Stimulated activated CD8-positive, alpha-beta memory T cell treated with anti-CD3 and anti-CD28 coated beads, Interleukin-15, amount 100 ng/mL, for 1 hour (primary cell): Measurements from ENCODE around the gene C19orf12.
"Not testable (repeated sequence)": the region's sequence is repeated elsewhere in the genome, so short reads cannot be mapped to it uniquely, and the experiment has no call there.

Experiments used
- DNase-seq: peaks from one replicate; pipeline ENCODE4 v3.0.0-alpha.2; 2020; ENCODE audit warnings: low read depth

C19orf12 gene

GRCh38 chr19:29731331-29731850, 16.3 kb upstream of the C19orf12 start:
- no peak for DNase-seq

- no peak for DNase-seq
Observed at GRCh38 chr19:29727906-29728305, 12.8 kb upstream of the C19orf12 start.

- DNase-seq, result no peak
Observed at GRCh38 chr19:29724746-29725145, 9.7 kb upstream of the C19orf12 start.

DNA sequence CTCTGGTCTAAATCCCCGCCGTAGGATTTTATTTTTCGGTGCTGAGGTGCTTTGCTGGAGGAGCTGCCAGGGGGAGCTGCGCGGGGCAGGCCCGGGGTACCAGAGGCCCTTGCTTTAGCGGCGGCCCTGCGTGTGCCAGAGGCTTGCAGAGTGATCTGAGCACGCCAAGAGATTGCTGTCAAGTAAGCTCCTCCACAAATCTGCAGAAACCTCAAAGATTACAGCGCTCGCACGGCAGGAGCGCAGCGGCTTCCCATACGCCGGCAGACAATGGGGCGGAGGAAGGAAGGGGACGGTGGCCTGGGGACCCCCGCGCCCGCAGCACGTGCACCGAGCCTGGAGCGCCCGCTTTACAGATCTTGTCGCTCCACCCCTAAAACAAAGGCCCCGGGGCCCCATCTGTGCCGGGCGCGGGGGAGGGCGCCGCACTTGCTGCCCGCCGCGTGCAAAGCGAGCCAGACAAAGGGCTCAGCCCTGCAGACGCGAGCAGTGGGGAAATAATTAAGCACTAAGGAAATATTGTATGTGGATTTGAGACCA, 9.1 kb upstream of the C19orf12 start:
- DNase-seq, result no peak

- DNase-seq, result no peak
Observed at GRCh38 chr19:29717051-29717450, 2.0 kb upstream of the C19orf12 start.

DNA sequence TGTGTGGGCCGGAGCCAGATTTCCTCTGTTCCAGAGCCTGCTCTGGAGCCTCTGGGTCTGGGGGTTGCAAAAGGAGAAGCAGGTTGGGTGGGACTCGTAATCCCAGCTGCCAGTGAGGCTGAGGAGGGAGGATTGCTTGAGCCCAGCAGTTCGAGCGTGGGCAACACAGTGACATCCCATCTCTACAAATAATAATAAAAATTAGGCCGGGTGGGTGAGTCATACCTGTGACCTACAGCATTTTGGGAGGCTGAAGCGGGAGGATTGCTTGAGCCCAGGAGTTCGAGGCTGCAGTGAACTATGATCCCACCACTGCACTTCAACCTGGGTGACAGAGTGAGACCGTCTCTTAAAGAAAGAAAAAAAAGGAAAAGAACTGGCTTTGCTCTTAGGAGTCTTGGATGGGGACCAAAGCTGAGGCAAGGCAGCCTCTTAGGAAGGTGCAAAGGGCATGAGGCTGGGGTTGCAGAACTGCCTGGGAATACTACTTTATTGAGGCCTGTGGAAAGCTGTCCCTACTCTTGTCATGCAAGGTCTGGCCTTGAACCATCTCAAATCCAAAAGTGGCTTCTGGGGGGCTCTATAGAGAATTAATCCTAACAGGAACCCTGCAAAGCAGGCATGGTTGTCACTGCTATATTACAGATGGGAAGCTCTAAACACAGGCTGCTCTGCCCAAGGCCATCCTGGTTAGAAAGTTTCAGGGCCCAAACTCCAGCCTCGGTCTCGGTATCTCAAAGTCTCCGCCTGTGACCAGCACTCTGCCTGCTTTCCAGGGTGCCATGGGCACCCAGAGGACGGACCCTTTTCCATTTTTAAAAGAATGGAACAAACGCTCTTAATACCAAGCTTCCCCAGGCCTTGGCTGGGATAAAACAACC, 880 bp upstream of the C19orf12 start:
- DNase-seq, result no peak

GRCh38 chr19:29714371-29714952, 599 bp downstream of the C19orf12 start:
- no peak for DNase-seq

GRCh38 chr19:29712744-29713516, 2.1 kb downstream of the C19orf12 start:
- no peak for DNase-seq

- DNase-seq, result no peak
Observed at GRCh38 chr19:29711584-29712132, 3.4 kb downstream of the C19orf12 start.

DNA sequence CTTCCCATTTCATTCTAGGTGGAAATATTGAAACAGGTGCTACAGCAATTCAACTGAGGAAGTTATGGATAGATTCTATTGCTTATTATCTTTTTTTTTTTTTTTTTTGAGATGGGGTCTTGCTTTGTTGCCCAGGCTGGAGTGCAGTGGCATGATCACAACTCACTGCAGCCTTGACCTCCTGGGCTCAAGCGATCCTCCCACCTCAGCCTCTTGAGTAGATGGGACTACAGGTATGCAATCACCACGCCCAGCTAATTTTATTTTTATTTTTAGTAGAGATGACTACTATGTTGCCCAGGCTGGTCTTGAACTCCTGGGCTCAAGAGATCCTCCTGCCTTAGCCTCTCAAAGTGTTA, 5.6 kb downstream of the C19orf12 start:
- not testable (repeated sequence) for DNase-seq

DNA sequence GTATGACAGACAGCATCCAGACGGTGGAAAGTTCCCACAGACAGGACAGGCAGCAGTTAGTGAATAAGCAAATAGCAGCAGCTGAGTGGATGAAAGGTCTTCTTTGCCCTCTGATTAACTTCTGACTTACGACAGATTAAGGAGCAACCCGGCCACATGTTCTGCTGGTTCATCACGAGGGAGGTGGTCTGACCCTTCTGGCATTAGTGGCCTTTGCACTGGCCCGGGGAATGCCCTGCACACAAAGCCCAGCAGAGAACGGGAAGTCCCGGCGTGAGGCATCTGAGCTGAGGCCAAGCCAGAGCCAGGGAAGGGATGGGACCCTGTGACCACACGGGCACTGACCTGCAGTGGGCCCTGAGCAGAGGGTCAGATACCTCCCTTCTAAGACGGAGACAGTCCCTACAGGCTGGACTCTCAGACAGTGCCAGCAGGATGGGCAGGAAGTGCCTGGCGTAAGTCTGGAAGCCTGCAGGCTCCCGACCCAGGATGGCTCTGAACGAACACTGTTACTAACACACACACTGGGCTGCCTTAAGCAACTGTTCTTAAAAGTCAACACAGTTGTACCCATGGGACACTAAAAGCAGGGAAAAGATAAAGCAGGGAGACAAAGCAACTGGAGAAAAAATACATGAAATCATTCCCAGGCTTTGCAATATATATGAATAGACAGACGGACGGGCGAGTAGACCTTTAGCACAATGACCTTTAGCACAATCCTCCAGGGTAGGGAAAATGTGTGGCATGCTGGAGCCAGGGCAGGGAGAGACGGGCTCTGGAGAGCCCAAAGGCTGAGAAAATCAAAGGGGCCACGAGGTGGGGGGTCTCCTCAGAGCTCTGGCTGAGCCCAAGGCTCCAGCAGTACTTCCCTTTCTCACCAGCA, 6.3 kb downstream of the C19orf12 start:
- no peak for DNase-seq

DNA sequence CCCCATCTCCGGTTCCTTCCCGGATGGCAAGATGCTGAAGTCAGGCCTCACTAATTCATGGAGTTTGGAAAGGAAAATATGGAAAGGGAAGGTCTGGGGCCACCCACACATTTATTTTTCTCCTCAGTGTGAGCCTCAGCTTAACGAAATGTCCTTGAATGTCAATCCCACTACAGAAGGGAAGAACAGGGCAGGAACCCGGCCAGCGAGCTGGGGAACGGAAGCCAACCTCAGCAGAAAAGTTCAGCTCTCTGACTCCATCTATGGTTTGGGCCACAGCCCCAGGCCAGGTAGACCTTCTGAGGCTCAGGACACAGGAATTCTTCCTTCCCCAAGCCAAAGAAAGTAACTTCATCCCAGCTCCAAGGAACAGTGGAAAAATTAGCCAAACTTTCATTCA, 8.4 kb downstream of the C19orf12 start:
- DNase-seq, result no peak

GRCh38 chr19:29705706-29706105, 9.4 kb downstream of the C19orf12 start:
- DNase-seq, result no peak

GRCh38 chr19:29704562-29705558, 10.2 kb downstream of the C19orf12 start:
- no peak for DNase-seq

DNA sequence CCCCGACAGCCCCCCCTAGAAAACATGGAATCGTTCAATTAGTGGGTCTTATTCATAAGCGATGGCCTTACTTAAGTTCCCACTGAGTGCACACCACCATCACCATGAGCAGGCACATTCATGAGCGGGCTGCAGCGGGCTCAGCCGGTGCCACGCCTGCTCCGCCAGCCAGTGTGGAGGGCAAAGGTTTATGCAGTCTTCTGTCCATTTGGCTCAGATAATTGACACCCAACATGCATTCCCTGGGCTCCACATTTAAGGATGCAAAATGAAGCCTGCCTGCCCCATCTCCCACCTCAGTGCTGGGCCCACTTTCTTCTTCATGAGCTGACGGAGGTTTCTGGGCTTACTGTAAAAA, 12.1 kb downstream of the C19orf12 start:
- DNase-seq, result no peak

DNA sequence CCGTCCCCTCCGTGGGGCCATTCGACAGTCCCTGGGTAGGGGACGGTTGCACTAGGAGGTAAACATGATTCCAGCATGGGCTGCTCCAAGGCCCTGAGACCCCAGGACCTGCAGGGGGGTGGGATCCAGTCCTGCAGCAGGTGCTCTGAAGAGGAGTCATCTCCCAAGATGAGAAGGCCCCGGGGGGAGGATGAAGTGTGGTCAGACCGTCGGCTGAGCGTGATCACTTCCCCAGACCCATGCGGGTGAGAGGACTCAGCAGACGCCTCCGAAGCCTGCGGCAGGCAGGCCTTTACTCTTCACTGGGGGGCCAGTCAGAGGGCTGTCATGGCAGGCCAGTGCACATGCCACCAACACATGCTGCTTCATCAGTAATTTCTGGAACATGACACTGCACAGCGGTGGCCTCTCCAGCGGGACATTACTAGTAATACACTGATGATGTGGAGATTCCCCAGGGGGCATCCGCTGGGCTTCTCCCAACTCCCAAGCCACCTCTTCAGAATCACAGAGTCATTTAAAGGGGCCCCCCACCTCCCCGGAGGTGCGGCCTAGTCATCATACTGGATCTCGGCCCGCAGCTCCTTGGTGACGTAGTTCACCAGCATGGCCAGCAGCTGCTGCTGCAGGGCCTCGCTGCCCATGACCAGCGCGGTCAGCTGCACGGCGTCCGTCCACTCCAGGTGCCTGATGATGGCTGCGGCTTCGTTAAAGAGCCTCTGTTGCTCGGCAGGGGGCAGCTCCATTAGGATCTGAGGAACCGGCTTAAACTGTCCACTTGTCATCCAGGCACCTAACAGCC, 12.7 kb downstream of the C19orf12 start:
- DNase-seq, result no peak

GRCh38 chr19:29700498-29700897, 14.6 kb downstream of the C19orf12 start:
- no peak for DNase-seq

- no peak for DNase-seq
Observed at GRCh38 chr19:29699861-29700260, 15.2 kb downstream of the C19orf12 start.
